Measurements from ENCODE around the gene PRAMEF1. TPM values are rescaled to one million over a fixed set of nuclear protein-coding genes. Genes with fewer than 3 reads are reported as not detected.

Gene PRAMEF1
- total RNA-seq, 1 donor from 2014 or later, result not detected

DNA sequence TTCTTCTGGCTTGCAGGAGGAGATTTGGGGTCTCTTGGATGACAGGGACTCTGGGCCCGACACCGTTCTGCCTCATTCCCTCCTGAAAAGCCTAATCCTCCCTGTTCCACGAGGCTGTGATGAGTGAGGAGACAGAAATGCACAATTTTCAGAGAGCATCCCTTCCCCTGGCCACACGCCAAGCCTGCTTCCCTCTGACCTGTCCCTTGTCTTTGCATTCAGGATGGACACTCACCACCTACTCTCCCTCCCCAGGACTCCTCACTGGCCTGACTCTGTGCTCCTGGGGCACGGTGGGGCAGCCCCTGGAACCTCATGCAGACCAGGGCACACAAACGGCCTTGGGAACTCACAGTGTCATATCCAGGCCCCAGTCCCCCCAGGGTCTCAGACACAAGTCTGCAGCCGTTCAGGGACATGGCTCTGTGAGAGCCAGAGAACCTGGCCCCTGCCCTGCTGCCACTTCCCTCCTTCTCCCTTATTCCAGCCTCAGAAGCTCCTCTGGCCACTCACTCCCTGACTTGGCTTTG is 21.2 kb upstream of the PRAMEF1 start:
- no peaks in the 10 kb centered on the region for H3K4me1 Mint-ChIP-seq (ENCODE audit: unreplicated experiment)
- peaks cover 6% of the 10 kb centered on the region for H3K27me3 Mint-ChIP-seq (ENCODE audit: unreplicated experiment)
- no peak overlapping the region for H3K4me3 Mint-ChIP-seq (ENCODE audit: unreplicated experiment)
- TF ChIP-seq, protein P1, sequence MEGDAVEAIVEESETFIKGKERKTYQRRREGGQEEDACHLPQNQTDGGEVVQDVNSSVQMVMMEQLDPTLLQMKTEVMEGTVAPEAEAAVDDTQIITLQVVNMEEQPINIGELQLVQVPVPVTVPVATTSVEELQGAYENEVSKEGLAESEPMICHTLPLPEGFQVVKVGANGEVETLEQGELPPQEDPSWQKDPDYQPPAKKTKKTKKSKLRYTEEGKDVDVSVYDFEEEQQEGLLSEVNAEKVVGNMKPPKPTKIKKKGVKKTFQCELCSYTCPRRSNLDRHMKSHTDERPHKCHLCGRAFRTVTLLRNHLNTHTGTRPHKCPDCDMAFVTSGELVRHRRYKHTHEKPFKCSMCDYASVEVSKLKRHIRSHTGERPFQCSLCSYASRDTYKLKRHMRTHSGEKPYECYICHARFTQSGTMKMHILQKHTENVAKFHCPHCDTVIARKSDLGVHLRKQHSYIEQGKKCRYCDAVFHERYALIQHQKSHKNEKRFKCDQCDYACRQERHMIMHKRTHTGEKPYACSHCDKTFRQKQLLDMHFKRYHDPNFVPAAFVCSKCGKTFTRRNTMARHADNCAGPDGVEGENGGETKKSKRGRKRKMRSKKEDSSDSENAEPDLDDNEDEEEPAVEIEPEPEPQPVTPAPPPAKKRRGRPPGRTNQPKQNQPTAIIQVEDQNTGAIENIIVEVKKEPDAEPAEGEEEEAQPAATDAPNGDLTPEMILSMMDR (IDR thresholded peaks at IDR 0.05; ENCODE audit: unreplicated experiment), result no peak
- H3K9me3 Mint-ChIP-seq (ENCODE audit: unreplicated experiment), result peaks cover 4% of the 10 kb centered on the region
- DNase-seq (ENCODE audit: low spot score), result no peak
- no peak overlapping the region for H3K27ac Mint-ChIP-seq (ENCODE audit: unreplicated experiment)
- no peaks in the 10 kb centered on the region for H3K36me3 Mint-ChIP-seq (ENCODE audit: low read depth, unreplicated experiment)

DNA sequence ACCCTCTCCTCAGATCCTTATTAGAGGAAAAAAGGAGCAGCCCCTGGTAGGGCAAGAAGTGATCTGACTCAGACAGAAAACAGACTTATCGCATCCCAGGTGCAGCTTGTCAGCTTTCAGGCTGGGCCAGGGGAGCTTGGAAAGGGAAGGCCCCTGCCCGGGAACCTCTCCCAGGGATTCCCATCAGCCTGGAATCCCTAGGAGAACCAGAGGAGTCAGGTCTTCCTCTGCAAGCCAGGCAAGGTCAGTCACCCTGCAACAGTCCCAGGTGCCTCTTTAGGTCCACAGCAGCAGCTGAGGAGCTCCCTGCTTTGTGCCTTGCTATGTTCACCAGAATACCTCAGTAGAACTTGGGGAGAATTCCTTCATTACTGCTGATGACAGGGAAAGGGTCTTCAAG is 20.6 kb upstream of the PRAMEF1 start:
- peaks cover 4% of the 10 kb centered on the region for H3K9me3 Mint-ChIP-seq (ENCODE audit: unreplicated experiment)
- H3K4me1 Mint-ChIP-seq (ENCODE audit: unreplicated experiment), result no peaks in the 10 kb centered on the region
- no peak for DNase-seq (ENCODE audit: low spot score)
- H3K27me3 Mint-ChIP-seq (ENCODE audit: unreplicated experiment), result peaks cover 6% of the 10 kb centered on the region
- H3K4me3 Mint-ChIP-seq (ENCODE audit: unreplicated experiment), result no peak overlapping the region
- no peak overlapping the region for H3K27ac Mint-ChIP-seq (ENCODE audit: unreplicated experiment)
- TF ChIP-seq, protein P1 (IDR thresholded peaks at IDR 0.05; ENCODE audit: unreplicated experiment), result no peak
- H3K36me3 Mint-ChIP-seq (ENCODE audit: low read depth, unreplicated experiment), result no peaks in the 10 kb centered on the region

DNA sequence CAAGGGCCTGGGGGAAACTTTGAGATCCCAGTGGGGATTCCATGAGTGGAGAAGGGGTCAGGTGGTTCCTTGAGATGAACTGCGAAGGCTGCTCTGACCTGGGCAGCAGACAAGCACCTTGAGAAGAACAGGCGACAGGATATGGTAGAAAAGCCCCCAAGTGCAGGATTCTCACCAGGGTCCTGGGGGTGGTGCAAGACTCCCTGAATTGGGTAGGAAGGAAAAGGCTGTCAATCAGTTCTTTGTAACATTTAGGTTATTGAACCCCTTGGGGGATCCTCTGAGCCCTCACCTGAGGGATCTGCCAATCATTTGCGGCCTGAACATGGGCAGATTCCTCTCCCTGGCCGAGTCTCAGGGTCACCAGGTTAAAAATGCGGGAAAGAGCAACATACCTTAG is 20.0 kb upstream of the PRAMEF1 start:
- no peak for DNase-seq (ENCODE audit: low spot score)

DNA sequence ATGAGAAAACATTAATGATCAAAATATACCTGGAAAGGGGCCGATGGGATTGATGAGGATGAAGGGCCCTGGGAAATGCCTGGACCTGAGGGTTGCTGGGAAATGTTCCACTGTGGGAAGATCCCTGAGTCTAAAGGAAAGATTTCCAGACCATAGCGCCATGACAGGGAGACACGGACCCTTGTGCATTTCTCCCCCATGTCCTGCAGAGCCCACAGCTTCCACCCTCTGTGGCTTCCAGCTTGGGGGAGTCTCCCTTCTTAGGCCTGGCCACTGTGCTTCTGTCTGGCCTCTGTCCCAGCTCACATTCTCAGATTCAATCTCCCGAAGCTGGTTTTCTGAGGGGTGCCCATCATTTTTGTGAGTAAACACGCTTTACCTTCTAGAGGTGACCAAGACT is 18.7 kb upstream of the PRAMEF1 start:
- no peaks in the 10 kb centered on the region for H3K4me1 Mint-ChIP-seq (ENCODE audit: unreplicated experiment)
- H3K27me3 Mint-ChIP-seq (ENCODE audit: unreplicated experiment), result peaks cover 6% of the 10 kb centered on the region
- TF ChIP-seq, protein P1 (IDR thresholded peaks at IDR 0.05; ENCODE audit: unreplicated experiment), result no peak
- H3K9me3 Mint-ChIP-seq (ENCODE audit: unreplicated experiment), result peaks cover 4% of the 10 kb centered on the region
- no peak overlapping the region for H3K27ac Mint-ChIP-seq (ENCODE audit: unreplicated experiment)
- no peak overlapping the region for H3K4me3 Mint-ChIP-seq (ENCODE audit: unreplicated experiment)
- H3K36me3 Mint-ChIP-seq (ENCODE audit: low read depth, unreplicated experiment), result no peaks in the 10 kb centered on the region
- DNase-seq (ENCODE audit: low spot score), result no peak

More for the DNA sequence above, 20.0 kb upstream of the PRAMEF1 start:
- Mint-ChIP-seq H3K36me3 (ENCODE audit: low read depth, unreplicated experiment) (no peaks in the 10 kb centered on the region), H3K4me3 (ENCODE audit: unreplicated experiment) (no peak overlapping the region), H3K4me1 (ENCODE audit: unreplicated experiment) (no peaks in the 10 kb centered on the region), H3K9me3 (ENCODE audit: unreplicated experiment) (peaks cover 4% of the 10 kb centered on the region), H3K27me3 (ENCODE audit: unreplicated experiment) (peaks cover 6% of the 10 kb centered on the region), H3K27ac (ENCODE audit: unreplicated experiment) (no peak overlapping the region)
- TF ChIP-seq, protein P1 (IDR thresholded peaks at IDR 0.05; ENCODE audit: unreplicated experiment), result no peak

DNA sequence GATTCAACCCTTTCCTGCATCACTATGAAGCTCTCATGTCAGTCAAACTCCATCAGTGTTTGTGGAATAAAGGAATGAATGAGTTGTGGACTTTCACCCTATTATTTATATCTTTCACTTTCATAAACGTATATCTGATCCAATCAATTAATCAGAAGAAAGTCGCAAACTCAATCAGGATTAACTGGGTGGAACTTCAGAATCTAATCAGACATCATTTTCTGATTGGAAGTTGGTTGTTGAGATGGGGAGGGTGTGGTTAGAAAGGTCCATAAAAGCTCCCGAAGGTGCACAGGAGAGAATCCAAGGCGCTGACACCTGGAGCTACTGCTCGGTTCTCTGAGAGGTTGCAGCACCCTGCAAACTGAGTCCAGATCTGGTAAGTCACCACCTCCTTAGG is 17.8 kb upstream of the PRAMEF1 start, which contains the start of gene PRAMEF12:
Gene PRAMEF12 (plus strand): TSS at position 301 of the 400 bp plus-strand sequence. CDS start 1,130 bp downstream, outside the sequence.
- Mint-ChIP-seq H3K36me3 (ENCODE audit: low read depth, unreplicated experiment) (no peaks in the 10 kb centered on the region), H3K4me1 (ENCODE audit: unreplicated experiment) (no peaks in the 10 kb centered on the region), H3K9me3 (ENCODE audit: unreplicated experiment) (peaks cover 4% of the 10 kb centered on the region), H3K27ac (ENCODE audit: unreplicated experiment) (no peak within 1 kb of the TSS), H3K27me3 (ENCODE audit: unreplicated experiment) (peaks cover 6% of the 10 kb centered on the region), H3K4me3 (ENCODE audit: unreplicated experiment) (no peak within 1 kb of the TSS)
- TF ChIP-seq, protein P1 (IDR thresholded peaks at IDR 0.05; ENCODE audit: unreplicated experiment), result no peak
- DNase-seq (ENCODE audit: low spot score), result no peak

Measured in endothelial cell (in vitro differentiated cells).